GM12878 (cell line): ENCODE data around the gene TRERF1. TPM values are rescaled to one million over a fixed set of nuclear protein-coding genes. Genes with fewer than 3 reads are reported as not detected.

Experiments used
- ATAC-seq: fragments of 200-7000 bp; cut with Tn5 transposase; 3 replicates; pipeline ENCODE4 v1.9.1; 2020; ENCODE audit warnings: mild to moderate bottlenecking, moderate library complexity
- BruUV-seq: library from RNA; stranded (reverse); fragments of 400-500 nt; replicated peaks from 2 replicates; lab custom pipeline; 2021; lab: Mats Ljungman, UMichigan
- CTCF ChIA-PET: fragments of 300-600 bp; sonication (Branson Sonifier 250); formaldehyde crosslinking; extraction: SDS; loops from one replicate; lab custom pipeline; 2021; ENCODE audit warnings: inconsistent platforms; lab: Yijun Ruan, JAX
- POLR2A ChIA-PET: fragments of 350-600 bp; formaldehyde crosslinking; extraction: SDS; loops from one replicate; lab custom pipeline; 2021; ENCODE audit warnings: inconsistent platforms; lab: Charles Lee
- RAD21 ChIA-PET: fragments of 300-600 bp; sonication (Branson Sonifier 250); formaldehyde crosslinking; loops from one replicate; lab custom pipeline; 2023; ENCODE audit warnings: antibody characterized with exemption; ENCODE audit not compliant: unreplicated experiment; lab: Charles Lee
- SMC1A ChIA-PET: fragments of 300-600 bp; sonication (Branson Sonifier 250); formaldehyde crosslinking; loops from one replicate; lab custom pipeline; 2023; ENCODE audit not compliant: unreplicated experiment, uncharacterized antibody; lab: Charles Lee
- DNase-seq: peaks from one replicate; pipeline ENCODE4 v3.0.0-alpha.2; 2011; ENCODE audit warnings: low read depth, low spot score
- FAIRE-seq: peaks from 3 replicates; lab custom pipeline; 2011; peaks lifted over from hg19 to GRCh38; lab: Jason Lieb, UNC
- H2AFZ ChIP-seq: 2 replicates; pipeline ENCODE4 v1.6.0; 2011; ENCODE audit warnings: low read depth, low read length, control low read depth; ENCODE audit not compliant: control insufficient read depth
- H3K27ac ChIP-seq: 2 replicates; pipeline ENCODE4 v1.5.1; 2011; ENCODE audit warnings: control low read depth; ENCODE audit not compliant: control insufficient read depth, insufficient read depth
- H3K27me3 ChIP-seq, 2 experiments: replicated peaks in 1 of 2; 2 replicates each; pipeline versions ENCODE4 v1.6.0 to v1.6.1; 2011; ENCODE audit warnings: low read length in 1 of 2; ENCODE audit not compliant: control insufficient read depth in 2 of 2, insufficient read depth in 2 of 2
- H3K36me3 ChIP-seq, 2 experiments: 2 replicates each; pipeline ENCODE4 v1.5.1; 2011; ENCODE audit warnings: low read length in 1 of 2; ENCODE audit not compliant: control insufficient read depth in 2 of 2, insufficient read depth in 2 of 2
- H3K4me1 ChIP-seq: 2 replicates; pipeline ENCODE4 v1.6.1; 2011; ENCODE audit warnings: mild to moderate bottlenecking, low read length, moderate library complexity, mixed read lengths; ENCODE audit not compliant: control insufficient read depth, insufficient read depth
- H3K4me2 ChIP-seq: 2 replicates; pipeline ENCODE4 v1.6.0; 2011; ENCODE audit warnings: control low read depth; ENCODE audit not compliant: control insufficient read depth, insufficient read depth
- H3K4me3 ChIP-seq: fragments of 200-600 bp; sonication (generic); 2 replicates; pipeline ENCODE4 v1.5.1; 2016
- H3K79me2 ChIP-seq: 2 replicates; pipeline ENCODE4 v1.6.0; 2011; ENCODE audit warnings: low read length; ENCODE audit not compliant: control insufficient read depth, insufficient read depth
- H3K9ac ChIP-seq: 2 replicates; pipeline ENCODE4 v1.8.0; 2011; ENCODE audit warnings: low read length, control low read depth, mixed read lengths; ENCODE audit not compliant: control insufficient read depth, insufficient read depth
- H3K9me3 ChIP-seq: replicated peaks from 3 replicates; pipeline ENCODE4 v1.5.1; 2011; ENCODE audit warnings: mild to moderate bottlenecking, low read length; ENCODE audit not compliant: control insufficient read depth, insufficient read depth
- H4K20me1 ChIP-seq: 2 replicates; pipeline ENCODE4 v1.6.0; 2011; ENCODE audit not compliant: control insufficient read depth, insufficient read depth
- ATF3 ChIP-seq: IDR thresholded peaks from 2 replicates; pipeline ENCODE4 v1.6.1; 2011; ENCODE audit warnings: low read depth, mild to moderate bottlenecking, low read length, moderate library complexity, borderline replicate concordance; ENCODE audit errors: extremely low read depth
- FOS ChIP-seq: IDR thresholded peaks from 3 replicates; pipeline ENCODE4 v1.6.1; 2011; ENCODE audit warnings: borderline replicate concordance; ENCODE audit not compliant: insufficient read length; ENCODE audit errors: extremely low read depth
- FOXK2 ChIP-seq: fragments of 450-650 bp; IDR thresholded peaks from 2 replicates; pipeline ENCODE4 v1.6.1; 2017; ENCODE audit warnings: mild to moderate bottlenecking, moderate library complexity
- GATAD2B ChIP-seq: fragments of 450-650 bp; conservative IDR thresholded peaks from 2 replicates; pipeline ENCODE4 v1.6.1; 2017; ENCODE audit warnings: low read depth, mild to moderate bottlenecking, moderate library complexity
- IKZF2 ChIP-seq, 2 experiments: fragments of 450-650 bp; IDR thresholded peaks; 2 replicates each; pipeline ENCODE4 v1.6.1; 2017; ENCODE audit warnings: mild to moderate bottlenecking in 2 of 2, moderate library complexity in 2 of 2
- IRF4 ChIP-seq: IDR thresholded peaks from 2 replicates; pipeline ENCODE4 v1.6.1; 2011; ENCODE audit warnings: low read depth, low read length
- KDM1A ChIP-seq: fragments of 200-600 bp; sonication (generic); IDR thresholded peaks from 2 replicates; pipeline ENCODE4 v1.6.1; 2016; ENCODE audit warnings: borderline replicate concordance
- POLR2A ChIP-seq: IDR thresholded peaks from 2 replicates; pipeline ENCODE4 v1.6.1; 2011; ENCODE audit warnings: low read depth, mild to moderate bottlenecking, low read length
- RELA ChIP-seq: fragments of 450-650 bp; IDR thresholded peaks from 2 replicates; pipeline ENCODE4 v1.8.0; 2014; ENCODE audit warnings: borderline replicate concordance; ENCODE audit not compliant: partially characterized antibody
- STAT3 ChIP-seq: IDR thresholded peaks from 2 replicates; pipeline ENCODE4 v1.6.1; 2011; ENCODE audit warnings: low read depth, low read length, improper control_type of control experiment
- TBL1XR1 ChIP-seq: IDR thresholded peaks from 2 replicates; pipeline ENCODE4 v1.6.1; 2012; ENCODE audit warnings: low read depth, low read length, improper control_type of control experiment
- WRNIP1 ChIP-seq: IDR thresholded peaks from 2 replicates; pipeline ENCODE4 v1.6.1; 2011; ENCODE audit warnings: low read depth, low read length, improper control_type of control experiment, borderline replicate concordance
- ZBTB4 ChIP-seq: fragments of 450-650 bp; formaldehyde crosslinking; IDR thresholded peaks from 2 replicates; pipeline ENCODE4 v1.4.0; 2022; ENCODE audit warnings: mild to moderate bottlenecking, moderate library complexity
- WGBS: methylation state at CpG from one replicate; pipeline ENCODE4 v1.1.6; 2016; ENCODE audit warnings: low lambda C conversion rate; ENCODE audit not compliant: insufficient replicate concordance, insufficient coverage; ENCODE audit errors: missing lambda C conversion rate; 5-methylcytosine and 5-hydroxymethylcytosine counted together
- in situ Hi-C: fragments of 300-500 bp; cut with MboI; formaldehyde crosslinking; loops from 9 replicates; pipeline ENCODE4 v1.14.3; 2018; ENCODE audit warnings: mixed read lengths
- intact Hi-C: fragments of 100-400 bp; cut with micrococcal nuclease; formaldehyde crosslinking; loops from one replicate; pipeline ENCODE4 v1.14.2; 2022; ENCODE audit not compliant: unreplicated experiment
- polyA plus RNA-seq, 11 experiments: library from polyadenylated mRNA; depleted of rRNA in 4 of 11; unstranded in 6 of 11; stranded (reverse) in 5 of 11; fragments of >200 nt; fragmentation: Nextera tagmentation in 4 of 11; fragmentation: Illumina TruSeq in 1 of 11; extraction: Ambion mirVana in 4 of 11; extraction: Trizol in 1 of 11; gene quantifications; 1 replicate in 1 of 11; 2 replicates in 10 of 11; pipeline versions ENCODE4 v1.2.1 to v1.2.3, GENCODE V29; 2011 to 2016; ENCODE audit warnings: inconsistent platforms in 2 of 11, missing spikeins in 2 of 11, low read depth in 1 of 11
- total RNA-seq, 4 experiments: library from RNA; depleted of rRNA in 3 of 4; stranded (reverse); fragments of >200 nt in 3 of 4; fragmentation: Illumina TruSeq in 1 of 4; extraction: Trizol in 1 of 4; gene quantifications; 2 replicates each; pipeline versions ENCODE4 v1.2.1 to v1.2.3, GENCODE V29; 2013 to 2021
- TF ChIP-seq, protein P1 (sequence below): fragments of 450-650 bp; IDR thresholded peaks from 2 replicates; pipeline ENCODE4 v1.6.1; 2017; ENCODE audit warnings: mild to moderate bottlenecking, low read depth, inconsistent platforms; ENCODE audit not compliant: poor library complexity, severe bottlenecking
- TF ChIP-seq, protein P2 (sequence below): IDR thresholded peaks from 2 replicates; pipeline ENCODE4 v1.6.1; 2011; ENCODE audit warnings: borderline replicate concordance, low read depth, mild to moderate bottlenecking, moderate library complexity, mixed read lengths, low read length; ENCODE audit not compliant: insufficient read depth; ENCODE audit errors: extremely low read length

TRERF1 gene
- total and polyA plus RNA-seq, 10 of the 15 experiments (the other 5 are each of a cell fraction or from before 2014, with no cell fraction given), result 2.2 to 19.4 (median 7.2) TPM

GRCh38 chr6:42361036-42361435, 90.7 kb downstream of the TRERF1 start:
- ATAC-seq (no peak), FAIRE-seq (no peak), DNase-seq (no peak)
- intact Hi-C loops, result no loop called here
- POLR2A ChIA-PET, result interaction anchor here (0.6 to 0.7 kb wide), 4 partner anchors 18 to 1010 kb away, joined by 3 to 10 read pairs (median 4); partner anchors contain the start of gene TRERF1
- Histone ChIP-seq H3K4me2 (no peak overlapping the region), H3K79me2 (peaks cover 4% of the 10 kb centered on the region; the same call in 1 of the 2 replicates), H3K4me1 (peaks cover 8% of the 10 kb centered on the region), H4K20me1 (no peaks in the 10 kb centered on the region; the same call in 1 of the 2 replicates), H3K27me3 (no peaks in the 10 kb centered on the region), H3K9ac (no peak overlapping the region), H2AFZ (no peak overlapping the region), H3K9me3 (no peaks in the 10 kb centered on the region; the same call in 2 of the 3 replicates), H3K4me3 (no peak overlapping the region), H3K27ac (no peak overlapping the region), H3K36me3 (0 out of 4 replicates have a peak, but pooled peaks cover 0 to 3% of the 10 kb centered on the region in 2 experiments)
- in situ Hi-C loops, result no loop called here
- SMC1A ChIA-PET, result interaction anchor here (1.6 kb wide), 1 partner anchor 23 kb away, joined by 4 read pairs; no protein-coding TSS in a partner anchor
- TF ChIP-seq IRF4 (no peak), GATAD2B (no peak), WRNIP1 (no peak), RELA (no peak), KDM1A (no peak), IKZF2 (IDR thresholded peaks at IDR 0.05) (no peak), TBL1XR1 (no peak), POLR2A (no peak), ZBTB4 (CRISPR knock-in tag) (no peak), FOS (no peak), STAT3 (no peak), ATF3 (no peak), FOXK2 (no peak)
- TF ChIP-seq, protein P1, sequence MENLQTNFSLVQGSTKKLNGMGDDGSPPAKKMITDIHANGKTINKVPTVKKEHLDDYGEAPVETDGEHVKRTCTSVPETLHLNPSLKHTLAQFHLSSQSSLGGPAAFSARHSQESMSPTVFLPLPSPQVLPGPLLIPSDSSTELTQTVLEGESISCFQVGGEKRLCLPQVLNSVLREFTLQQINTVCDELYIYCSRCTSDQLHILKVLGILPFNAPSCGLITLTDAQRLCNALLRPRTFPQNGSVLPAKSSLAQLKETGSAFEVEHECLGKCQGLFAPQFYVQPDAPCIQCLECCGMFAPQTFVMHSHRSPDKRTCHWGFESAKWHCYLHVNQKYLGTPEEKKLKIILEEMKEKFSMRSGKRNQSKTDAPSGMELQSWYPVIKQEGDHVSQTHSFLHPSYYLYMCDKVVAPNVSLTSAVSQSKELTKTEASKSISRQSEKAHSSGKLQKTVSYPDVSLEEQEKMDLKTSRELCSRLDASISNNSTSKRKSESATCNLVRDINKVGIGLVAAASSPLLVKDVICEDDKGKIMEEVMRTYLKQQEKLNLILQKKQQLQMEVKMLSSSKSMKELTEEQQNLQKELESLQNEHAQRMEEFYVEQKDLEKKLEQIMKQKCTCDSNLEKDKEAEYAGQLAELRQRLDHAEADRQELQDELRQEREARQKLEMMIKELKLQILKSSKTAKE, result no peak
- TF ChIP-seq, protein P2, sequence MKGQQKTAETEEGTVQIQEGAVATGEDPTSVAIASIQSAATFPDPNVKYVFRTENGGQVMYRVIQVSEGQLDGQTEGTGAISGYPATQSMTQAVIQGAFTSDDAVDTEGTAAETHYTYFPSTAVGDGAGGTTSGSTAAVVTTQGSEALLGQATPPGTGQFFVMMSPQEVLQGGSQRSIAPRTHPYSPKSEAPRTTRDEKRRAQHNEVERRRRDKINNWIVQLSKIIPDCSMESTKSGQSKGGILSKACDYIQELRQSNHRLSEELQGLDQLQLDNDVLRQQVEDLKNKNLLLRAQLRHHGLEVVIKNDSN, result no peak
- CTCF ChIA-PET, result no interaction called here
- RAD21 ChIA-PET, result no interaction called here
- TSS peak; percentile 32 for BruUV-seq
- WGBS, result 80% methylated on average over 3 of the region's 3 CpGs
